ENCODE results near the gene FRAS1. TPM values are rescaled to one million over a fixed set of nuclear protein-coding genes. Genes with fewer than 3 reads are reported as not detected.

Gene FRAS1
- total RNA-seq, 2 experiments from 2014 or later = not detected

DNA sequence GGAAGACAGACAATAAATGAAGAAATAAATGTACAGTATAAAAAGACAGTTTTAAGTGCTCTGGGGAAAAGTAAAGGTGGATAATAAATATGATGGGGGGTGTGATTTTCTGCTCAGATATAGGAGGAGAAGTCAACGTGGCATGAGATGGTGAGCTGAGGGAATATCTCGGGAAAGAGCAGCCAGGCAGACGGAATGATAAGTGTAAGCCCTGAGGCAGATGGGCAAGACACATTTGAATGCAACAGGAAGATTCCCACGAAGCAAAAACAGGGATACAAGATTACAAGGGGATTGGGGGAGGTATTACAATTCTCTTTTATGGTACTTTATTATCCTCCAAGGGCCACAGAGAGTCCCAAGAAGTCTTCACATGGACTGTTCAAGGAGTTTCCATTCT is 505.6 kb downstream of the FRAS1 start:
- no peaks in the 10 kb centered on the region for H3K9me3 Mint-ChIP-seq
- CTCF ChIA-PET = no interaction called here
- H3K27me3 Mint-ChIP-seq = peaks cover 28% of the 10 kb centered on the region
- no peak overlapping the region for H3K27ac Mint-ChIP-seq
- H3K4me1 Mint-ChIP-seq = no peaks in the 10 kb centered on the region
- H3K36me3 Mint-ChIP-seq (ENCODE audit: low read depth) = no peaks in the 10 kb centered on the region
- POLR2A ChIA-PET = interaction anchor here (0.5 kb wide), 1 partner anchor 212 kb away, joined by 3 read pairs; no protein-coding TSS in a partner anchor
- H3K4me3 Mint-ChIP-seq = no peak overlapping the region
- DNase-seq = no peak

DNA sequence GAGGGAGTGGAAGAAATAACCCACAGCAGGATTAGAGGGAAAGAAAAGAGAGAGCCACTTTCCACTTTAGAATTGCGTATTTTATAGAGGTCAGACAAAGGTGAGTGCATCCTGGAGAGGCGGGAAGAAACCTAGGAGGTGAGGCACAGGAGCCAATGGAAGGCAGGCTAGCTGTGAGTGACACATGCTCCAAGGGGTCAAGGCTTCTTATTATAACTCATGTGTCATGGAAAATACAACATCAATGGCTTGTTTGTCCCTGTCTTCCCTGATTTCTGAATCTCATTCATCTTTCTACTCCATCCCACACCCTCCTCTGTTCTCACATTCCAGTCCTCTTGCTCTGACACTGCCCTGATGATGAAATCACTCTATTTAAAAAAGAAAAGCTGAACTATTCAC is 508.8 kb downstream of the FRAS1 start:
- CTCF ChIA-PET = no interaction called here
- H3K4me1 Mint-ChIP-seq = no peaks in the 10 kb centered on the region
- H3K9me3 Mint-ChIP-seq = no peaks in the 10 kb centered on the region
- H3K4me3 Mint-ChIP-seq = no peak overlapping the region
- no peaks in the 10 kb centered on the region for H3K36me3 Mint-ChIP-seq (ENCODE audit: low read depth)
- H3K27me3 Mint-ChIP-seq = peaks cover 19% of the 10 kb centered on the region
- DNase-seq = no peak
- H3K27ac Mint-ChIP-seq = no peak overlapping the region
- POLR2A ChIA-PET = no interaction called here

DNA sequence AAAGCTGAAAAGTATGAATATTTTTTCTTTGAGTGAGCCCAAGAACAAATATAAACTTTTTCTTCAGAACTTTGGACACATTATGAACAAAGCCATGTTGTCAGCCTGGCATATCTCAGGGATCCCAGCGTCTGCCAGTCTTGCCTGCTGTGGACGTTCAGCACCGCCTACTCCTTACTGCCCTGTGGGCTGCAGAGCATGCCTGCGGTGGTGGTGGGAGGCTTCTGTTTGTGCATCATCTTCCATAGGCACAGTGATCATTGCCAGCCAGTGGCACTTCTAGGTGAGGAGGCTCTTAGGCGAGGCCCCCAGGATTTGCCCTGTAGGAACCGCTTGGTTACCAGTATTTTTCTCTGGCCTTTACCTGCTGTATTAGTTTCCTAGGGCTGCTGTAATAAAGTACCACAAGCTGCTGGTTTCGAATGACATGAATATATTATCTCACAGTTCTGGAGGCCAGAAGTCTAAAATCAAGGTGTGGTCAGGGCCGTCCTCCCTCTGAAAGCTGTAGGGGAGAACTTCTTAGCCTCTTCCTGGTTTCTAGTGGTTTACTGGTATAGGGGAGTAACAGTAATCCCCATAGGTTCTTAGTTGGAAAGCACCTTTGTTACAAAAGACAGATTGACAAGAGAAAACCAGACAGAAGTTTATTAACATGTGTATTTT is 509.8 kb downstream of the FRAS1 start:
- Mint-ChIP-seq H3K9me3 (no peaks in the 10 kb centered on the region), H3K36me3 (ENCODE audit: low read depth) (no peaks in the 10 kb centered on the region), H3K4me3 (no peak overlapping the region), H3K27ac (no peak overlapping the region), H3K27me3 (peaks cover 18% of the 10 kb centered on the region), H3K4me1 (no peaks in the 10 kb centered on the region)
- no peak for DNase-seq
- CTCF ChIA-PET = no interaction called here
- POLR2A ChIA-PET = no interaction called here

DNA sequence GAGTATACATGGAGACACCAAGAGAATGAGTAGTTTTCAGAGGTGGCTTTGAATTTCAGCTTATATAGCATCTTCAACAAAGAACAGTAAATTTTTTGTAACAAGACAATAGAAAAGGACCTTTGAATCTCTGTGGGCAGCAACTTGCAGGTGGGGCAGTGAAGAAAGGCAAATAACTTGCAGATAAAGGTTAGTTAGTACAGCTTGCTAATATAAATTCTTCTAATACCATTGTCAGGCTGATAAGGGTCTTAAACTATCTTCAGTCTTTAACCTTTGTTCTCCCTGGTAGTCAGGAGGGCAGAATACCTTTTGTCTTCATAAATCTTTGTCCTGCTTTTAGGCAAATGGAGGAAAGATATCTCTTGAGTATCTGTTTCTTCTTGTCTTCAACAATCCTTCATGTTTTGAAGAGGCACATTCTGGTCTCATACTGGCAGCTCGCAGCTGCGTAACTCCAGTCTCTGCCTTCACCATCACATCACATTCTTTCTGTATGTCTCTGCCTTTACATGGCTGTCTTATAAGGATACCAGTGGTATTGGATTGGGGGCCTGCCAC is 510.5 kb downstream of the FRAS1 start:
- Mint-ChIP-seq H3K27ac (no peak overlapping the region), H3K27me3 (peaks cover 18% of the 10 kb centered on the region), H3K36me3 (ENCODE audit: low read depth) (no peaks in the 10 kb centered on the region), H3K9me3 (no peaks in the 10 kb centered on the region), H3K4me3 (no peak overlapping the region), H3K4me1 (no peaks in the 10 kb centered on the region)
- CTCF ChIA-PET = no interaction called here
- POLR2A ChIA-PET = no interaction called here
- DNase-seq = no peak

DNA sequence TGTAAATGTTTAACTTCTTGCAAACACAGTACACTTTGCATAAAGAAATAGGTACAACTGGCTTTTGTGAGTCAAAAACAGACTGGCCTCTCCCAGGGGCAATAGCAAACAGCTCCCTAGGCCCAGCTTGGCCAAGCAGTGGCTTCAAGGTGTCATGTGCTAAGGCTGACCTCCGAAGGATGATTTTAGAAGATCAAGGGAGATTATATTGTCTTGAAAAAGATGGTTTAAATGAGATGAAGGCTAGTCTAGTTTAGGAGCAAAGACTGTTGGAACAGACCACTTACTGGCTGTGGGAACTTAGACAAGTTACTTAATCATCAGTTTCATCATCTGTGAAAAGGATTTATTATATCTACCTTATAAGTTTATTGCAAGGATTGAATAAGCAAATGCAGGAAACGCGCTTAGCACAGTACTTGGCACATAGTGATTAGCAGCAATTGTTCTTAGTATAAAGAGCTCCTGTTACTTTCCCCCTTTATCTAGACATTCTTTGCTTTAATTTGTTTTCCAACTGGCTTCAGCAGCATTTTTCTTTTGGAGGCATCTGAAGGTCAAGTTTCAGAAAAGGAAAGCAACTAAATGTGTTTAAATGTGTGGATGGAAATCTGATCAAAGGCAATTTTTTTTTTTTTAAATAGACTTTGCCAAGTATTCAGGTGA is 511.6 kb downstream of the FRAS1 start:
- ChIA-PET CTCF (no interaction called here), POLR2A (interaction anchor here (0.6 kb wide), 1 partner anchor 10 kb away, joined by 4 read pairs; no protein-coding TSS in a partner anchor)
- H3K36me3 Mint-ChIP-seq (ENCODE audit: low read depth) = no peaks in the 10 kb centered on the region
- peaks cover 18% of the 10 kb centered on the region for H3K27me3 Mint-ChIP-seq
- no peaks in the 10 kb centered on the region for H3K4me1 Mint-ChIP-seq
- H3K9me3 Mint-ChIP-seq = no peaks in the 10 kb centered on the region
- H3K4me3 Mint-ChIP-seq = no peak overlapping the region
- H3K27ac Mint-ChIP-seq = no peak overlapping the region
- DNase-seq = no peak

- no peak for DNase-seq
- Mint-ChIP-seq H3K36me3 (ENCODE audit: low read depth) (no peaks in the 10 kb centered on the region), H3K27ac (no peak overlapping the region), H3K4me1 (no peaks in the 10 kb centered on the region), H3K27me3 (peaks cover 20% of the 10 kb centered on the region), H3K9me3 (no peaks in the 10 kb centered on the region), H3K4me3 (no peak overlapping the region)
- ChIA-PET CTCF (no interaction called here), POLR2A (interaction anchor here (0.6 kb wide), 1 partner anchor 11 kb away, joined by 4 read pairs; no protein-coding TSS in a partner anchor)
Observed at GRCh38 chr4:78569306-78569821, 512.2 kb downstream of the FRAS1 start.

- no peak overlapping the region for H3K27ac Mint-ChIP-seq
- H3K4me3 Mint-ChIP-seq = no peak overlapping the region
- no peak for DNase-seq
- H3K4me1 Mint-ChIP-seq = no peaks in the 10 kb centered on the region
- no peaks in the 10 kb centered on the region for H3K9me3 Mint-ChIP-seq
- no peaks in the 10 kb centered on the region for H3K36me3 Mint-ChIP-seq (ENCODE audit: low read depth)
- H3K27me3 Mint-ChIP-seq = peaks cover 21% of the 10 kb centered on the region
- ChIA-PET CTCF (no interaction called here), POLR2A (no interaction called here)
Observed at GRCh38 chr4:78570117-78570516, 513.0 kb downstream of the FRAS1 start.

DNA sequence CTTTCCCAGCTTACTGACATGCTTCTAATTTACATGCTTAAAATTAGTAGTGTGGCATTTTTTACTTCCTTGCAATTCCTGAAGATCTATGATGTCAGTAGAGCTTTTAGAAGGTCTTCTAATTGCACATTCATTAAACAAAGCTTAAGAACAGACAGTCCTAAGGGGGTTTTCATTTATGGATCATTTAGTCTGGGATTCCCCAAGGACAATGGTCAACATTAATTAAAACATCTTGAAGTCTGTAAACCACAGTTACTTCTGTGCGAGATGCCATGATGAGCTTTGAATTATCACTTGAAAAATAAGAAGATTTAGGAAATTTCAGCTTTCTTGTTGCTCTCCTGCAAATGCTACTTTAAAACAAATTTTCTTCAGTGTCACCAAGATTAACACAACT is 514.7 kb downstream of the FRAS1 start:
- Mint-ChIP-seq H3K36me3 (ENCODE audit: low read depth) (no peaks in the 10 kb centered on the region), H3K4me1 (no peaks in the 10 kb centered on the region), H3K9me3 (no peaks in the 10 kb centered on the region), H3K4me3 (no peak overlapping the region), H3K27me3 (peaks cover 21% of the 10 kb centered on the region), H3K27ac (no peak overlapping the region)
- no peak for DNase-seq
- ChIA-PET POLR2A (no interaction called here), CTCF (no interaction called here)

DNA sequence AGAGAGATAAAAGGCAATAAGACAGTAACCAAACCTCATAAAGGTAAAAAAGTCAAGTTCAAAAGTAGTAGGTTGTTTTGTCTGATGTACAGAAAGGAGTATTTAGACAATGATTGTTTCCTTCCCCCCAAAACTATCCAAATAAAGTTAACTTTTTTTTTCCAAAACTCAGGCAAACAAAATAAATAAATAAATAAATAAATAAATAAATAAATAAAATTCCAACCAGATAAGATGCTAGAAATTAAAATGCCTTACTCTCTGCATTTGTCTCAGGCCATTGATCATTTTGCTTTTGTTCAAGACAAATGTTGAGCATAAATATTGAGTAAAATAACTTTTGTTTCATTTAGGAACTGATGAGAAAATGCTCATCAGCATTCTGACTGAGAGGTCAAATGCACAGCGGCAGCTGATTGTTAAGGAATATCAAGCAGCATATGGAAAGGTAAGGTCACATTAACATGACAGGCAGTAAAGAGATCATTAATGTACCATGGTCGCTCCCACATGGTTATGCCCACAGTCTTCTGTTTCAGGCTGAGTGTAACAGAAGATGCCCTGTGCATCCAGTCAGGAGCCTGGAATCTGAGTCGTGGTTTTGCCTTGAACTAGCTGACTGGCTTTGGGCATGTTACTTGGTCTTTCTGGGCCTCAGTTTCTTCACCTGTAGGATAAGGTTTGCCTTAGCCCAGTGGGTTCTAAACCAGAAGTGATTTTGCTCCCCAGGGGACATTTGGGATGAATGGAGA is 521.7 kb downstream of the FRAS1 start:
- no peaks in the 10 kb centered on the region for H3K36me3 Mint-ChIP-seq (ENCODE audit: low read depth)
- H3K4me3 Mint-ChIP-seq = no peak overlapping the region
- H3K27me3 Mint-ChIP-seq = peaks cover 17% of the 10 kb centered on the region
- H3K4me1 Mint-ChIP-seq = no peaks in the 10 kb centered on the region
- no peak overlapping the region for H3K27ac Mint-ChIP-seq
- H3K9me3 Mint-ChIP-seq = no peaks in the 10 kb centered on the region
- CTCF ChIA-PET = no interaction called here
- DNase-seq = no peak
- POLR2A ChIA-PET = no interaction called here

DNA sequence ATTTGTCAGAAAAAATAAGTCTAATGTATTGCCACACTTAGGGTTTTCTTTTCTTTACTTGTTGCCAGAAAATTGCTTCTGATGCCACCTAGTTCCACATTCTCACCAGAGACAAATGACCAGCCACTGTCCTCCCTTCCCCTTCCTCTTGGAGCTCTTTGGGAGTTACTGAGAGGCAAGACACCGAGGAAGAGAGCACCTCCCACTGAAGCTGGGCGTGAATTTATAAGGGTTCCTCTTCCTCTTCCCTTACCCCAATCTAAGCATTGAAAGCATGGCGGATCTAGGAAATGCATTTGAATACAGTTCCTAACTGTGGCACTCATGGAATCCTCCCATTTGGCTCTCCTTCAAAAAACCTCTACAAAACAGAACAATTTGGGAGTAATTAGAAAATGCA is 524.5 kb downstream of the FRAS1 start:
- no peak for DNase-seq
- Mint-ChIP-seq H3K27me3 (peaks cover 11% of the 10 kb centered on the region), H3K9me3 (no peaks in the 10 kb centered on the region), H3K4me3 (no peak overlapping the region), H3K27ac (no peak overlapping the region), H3K4me1 (no peaks in the 10 kb centered on the region), H3K36me3 (ENCODE audit: low read depth) (no peaks in the 10 kb centered on the region)
- POLR2A ChIA-PET = no interaction called here
- CTCF ChIA-PET = no interaction called here

DNA sequence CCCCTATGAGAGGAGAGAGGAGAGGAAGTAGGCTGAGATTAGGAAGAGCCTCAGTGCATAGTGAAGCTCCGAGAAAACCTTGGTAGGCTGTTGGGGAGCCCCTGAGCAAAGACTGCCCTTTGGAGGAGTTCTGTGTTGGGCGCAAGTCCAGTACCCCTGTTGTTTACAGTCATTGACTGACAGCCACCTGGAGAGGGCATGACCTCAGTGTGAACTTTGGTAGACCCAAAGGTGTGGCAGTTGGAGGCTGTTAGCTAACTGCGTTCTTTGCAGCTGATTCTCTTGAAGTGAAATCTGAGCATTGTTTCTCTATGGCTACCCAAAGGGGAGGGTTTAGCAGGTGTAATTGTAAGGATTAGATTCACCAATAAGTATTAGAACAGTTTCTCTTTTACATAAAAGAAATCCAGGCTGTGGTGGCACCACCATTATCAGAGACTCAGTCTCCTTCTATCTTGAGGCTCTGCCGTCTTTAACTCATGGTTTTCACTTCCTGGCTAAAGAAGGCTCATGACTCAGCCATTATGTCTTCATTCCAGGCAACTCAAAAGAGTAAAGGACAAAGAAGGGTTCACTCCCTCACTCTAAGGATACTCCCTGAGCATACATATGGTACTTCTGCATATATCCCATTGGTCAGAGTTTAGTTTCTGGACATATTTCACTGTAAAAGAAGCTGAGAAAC is 527.9 kb downstream of the FRAS1 start:
- H3K4me1 Mint-ChIP-seq = no peaks in the 10 kb centered on the region
- H3K27me3 Mint-ChIP-seq = peaks cover 16% of the 10 kb centered on the region
- no peaks in the 10 kb centered on the region for H3K9me3 Mint-ChIP-seq
- H3K36me3 Mint-ChIP-seq (ENCODE audit: low read depth) = no peaks in the 10 kb centered on the region
- no peak for DNase-seq
- no peak overlapping the region for H3K4me3 Mint-ChIP-seq
- H3K27ac Mint-ChIP-seq = no peak overlapping the region
- ChIA-PET CTCF (no interaction called here), POLR2A (no interaction called here)

- no peaks in the 10 kb centered on the region for H3K36me3 Mint-ChIP-seq (ENCODE audit: low read depth)
- H3K4me3 Mint-ChIP-seq = no peak overlapping the region
- H3K4me1 Mint-ChIP-seq = no peaks in the 10 kb centered on the region
- ChIA-PET CTCF (no interaction called here), POLR2A (no interaction called here)
- no peak for DNase-seq
- H3K27me3 Mint-ChIP-seq = peaks cover 15% of the 10 kb centered on the region
- H3K27ac Mint-ChIP-seq = no peak overlapping the region
- no peaks in the 10 kb centered on the region for H3K9me3 Mint-ChIP-seq
Observed at GRCh38 chr4:78585633-78586032, 528.5 kb downstream of the FRAS1 start.
